GM12892 (cell line): Measurements from ENCODE around the gene SERINC5.

Source experiments
- POLR2AphosphoS5 ChIP-seq: IDR thresholded peaks from 2 replicates; pipeline ENCODE4 v1.6.1; 2011; ENCODE audit warnings: low read depth, low read length, control low read depth
- TAF1 ChIP-seq: IDR thresholded peaks from 2 replicates; pipeline ENCODE4 v1.6.1; 2011; ENCODE audit warnings: low read depth, mild to moderate bottlenecking, control low read depth, low read length, borderline replicate concordance

GRCh38 chr5:80259511-80260203 is 3.8 kb upstream of the SERINC5 start:
- TF ChIP-seq TAF1 = no peak
- TF ChIP-seq POLR2AphosphoS5 = no peak
